GM18498 (cell line): Measurements from ENCODE around the gene MYOZ2.

Experiments used
- ATAC-seq: cut with Tn5 transposase; IDR thresholded peaks from one replicate; pipeline ENCODE4 v1.9.1; 2021; ENCODE audit warnings: mild to moderate bottlenecking, moderate library complexity; ENCODE audit not compliant: unreplicated experiment

The MYOZ2 gene

DNA sequence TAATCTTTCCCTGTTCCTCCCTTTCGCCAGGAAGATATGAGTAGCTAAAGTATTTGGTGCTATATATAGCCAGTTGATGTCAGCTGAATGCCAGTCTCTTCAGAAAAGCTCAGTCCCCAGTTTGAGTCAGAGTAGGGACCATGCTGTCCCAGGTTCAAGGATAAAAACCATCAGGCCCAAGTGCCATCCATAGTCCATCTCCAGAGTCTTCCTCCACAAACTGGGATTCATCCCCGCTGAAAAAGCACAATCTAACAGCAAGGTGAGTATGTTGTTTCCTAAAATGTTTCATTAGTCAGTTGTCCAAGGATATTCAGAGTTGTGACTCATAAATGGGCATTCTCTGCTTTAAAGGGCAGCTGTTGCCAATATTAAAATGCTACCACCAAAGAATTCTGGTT is at the start of gene MYOZ2:
Gene MYOZ2 (plus strand): TSS at position 112 of the 401 bp plus-strand sequence. CDS start 694 bp downstream, outside the sequence.
- ATAC-seq: no peak

DNA sequence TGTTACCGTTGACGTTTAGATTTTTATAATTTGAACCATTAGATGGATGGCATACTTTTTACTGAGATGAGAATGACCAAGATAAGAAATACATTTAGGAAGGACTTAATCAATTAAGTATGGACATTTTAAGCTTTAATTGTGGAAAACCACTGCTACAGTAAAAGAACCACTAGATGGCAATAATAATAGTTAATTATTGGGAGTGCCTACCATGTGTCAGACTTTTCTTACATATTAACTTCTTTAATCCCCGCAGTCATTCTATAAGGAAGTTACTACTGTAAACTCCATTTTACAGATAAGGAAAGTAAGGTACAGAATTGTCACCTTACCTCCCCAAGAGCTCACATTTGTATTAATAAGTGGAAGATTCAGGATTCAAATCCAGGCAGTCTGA is 48.5 kb upstream of the MYOZ2 start:
- no peak for ATAC-seq

DNA sequence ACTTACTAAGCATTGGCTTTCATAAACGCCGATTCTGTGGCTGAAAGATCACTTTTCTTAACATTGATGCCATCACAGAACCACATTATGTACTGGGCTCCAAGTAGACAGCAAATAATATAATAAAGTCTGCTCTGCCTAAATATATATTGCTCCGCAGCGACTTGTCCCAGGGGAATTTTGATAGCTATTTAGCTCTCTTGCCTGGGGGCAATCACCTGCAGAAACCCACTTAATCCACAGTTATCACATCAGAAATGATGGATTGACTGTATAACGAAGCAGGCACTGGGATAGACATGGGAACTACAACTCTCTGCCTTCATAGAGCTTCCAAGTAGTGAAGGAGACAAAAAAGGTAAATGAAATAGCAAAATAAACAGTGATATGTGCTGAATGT is 48.0 kb upstream of the MYOZ2 start:
- ATAC-seq: no peak

DNA sequence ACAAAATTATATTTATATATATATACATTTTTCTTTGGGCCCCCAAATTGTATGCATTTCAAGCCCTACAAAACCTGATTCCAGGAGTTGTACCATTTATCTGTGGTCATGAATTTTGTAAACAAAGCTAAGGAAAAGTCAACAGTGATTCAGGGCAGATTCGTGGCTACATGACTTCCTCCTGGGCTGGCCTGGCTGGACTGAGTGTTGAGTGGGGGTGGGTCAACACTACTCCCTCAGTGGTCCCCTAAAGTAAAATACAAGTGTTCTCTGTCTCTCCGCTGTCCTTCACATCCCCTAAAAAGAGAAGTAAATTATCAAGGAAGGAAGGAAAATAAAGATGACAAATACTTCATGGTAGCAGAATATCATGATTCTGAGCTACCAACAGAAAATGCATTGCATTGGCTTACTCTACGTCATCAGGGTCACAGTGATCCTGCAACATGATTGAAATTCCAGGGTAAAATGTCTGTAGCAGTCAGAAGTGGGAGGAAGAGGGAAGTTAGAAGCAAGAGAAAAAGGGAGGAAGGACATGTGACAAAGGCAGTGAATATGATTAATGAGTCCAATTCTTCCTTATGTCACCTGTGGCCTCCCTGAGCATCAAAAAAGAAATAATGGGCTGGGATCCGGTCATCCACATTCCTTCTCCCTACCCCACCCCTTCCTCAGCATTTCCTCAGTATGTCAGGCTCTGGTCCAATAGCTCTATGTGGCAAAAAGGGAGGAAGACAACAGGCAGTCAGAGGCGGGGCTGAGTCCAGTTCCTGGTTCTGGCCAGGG is 42.4 kb upstream of the MYOZ2 start:
- no peak for ATAC-seq

DNA sequence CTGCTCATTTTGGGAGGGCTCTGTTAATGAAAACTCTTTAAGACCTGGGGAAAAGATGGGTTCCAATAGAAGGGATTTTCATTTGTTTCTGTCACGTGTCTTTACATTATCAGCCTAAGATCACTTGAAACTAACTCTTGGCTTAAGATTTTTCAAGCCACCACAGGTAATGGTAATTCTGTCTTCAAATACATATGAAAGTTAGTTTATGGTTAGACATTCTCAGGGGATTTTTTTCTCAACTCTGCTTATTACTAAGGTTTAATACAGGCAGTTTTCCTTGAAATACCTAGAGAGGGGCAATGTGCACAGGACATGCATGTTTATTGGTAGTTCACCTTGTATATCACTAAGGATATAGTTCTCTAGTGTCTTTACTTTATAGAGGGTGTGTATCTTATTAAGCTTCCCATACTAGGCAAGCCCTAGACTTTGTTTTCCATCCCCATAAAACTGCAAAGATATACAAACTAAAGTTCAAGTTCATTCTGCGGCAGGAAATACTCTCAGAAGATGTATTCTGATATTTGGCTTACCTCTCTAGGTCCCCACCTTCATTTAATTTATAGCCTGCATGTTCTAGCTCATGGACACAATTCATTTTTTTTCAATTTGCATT is 38.2 kb upstream of the MYOZ2 start:
- ATAC-seq: no peak

DNA sequence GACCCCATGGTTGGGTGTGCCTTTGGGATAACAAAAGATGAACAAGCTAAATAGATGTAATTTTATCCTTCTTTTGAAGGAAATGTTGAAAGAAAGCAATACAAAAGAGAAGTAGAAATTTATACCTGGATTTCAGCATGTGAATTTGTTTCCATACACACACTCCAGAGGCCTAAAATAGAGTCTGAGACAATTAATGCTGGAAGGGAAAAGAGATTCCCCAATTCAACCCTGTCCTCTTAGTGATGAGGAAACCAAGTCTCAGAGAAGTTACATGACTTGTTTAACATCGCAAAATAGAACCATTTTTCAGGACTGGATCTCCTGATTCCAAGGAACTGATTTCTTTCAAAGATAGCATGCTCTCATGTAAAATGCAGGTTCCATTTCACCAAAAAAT is 37.3 kb upstream of the MYOZ2 start:
- ATAC-seq: no peak

DNA sequence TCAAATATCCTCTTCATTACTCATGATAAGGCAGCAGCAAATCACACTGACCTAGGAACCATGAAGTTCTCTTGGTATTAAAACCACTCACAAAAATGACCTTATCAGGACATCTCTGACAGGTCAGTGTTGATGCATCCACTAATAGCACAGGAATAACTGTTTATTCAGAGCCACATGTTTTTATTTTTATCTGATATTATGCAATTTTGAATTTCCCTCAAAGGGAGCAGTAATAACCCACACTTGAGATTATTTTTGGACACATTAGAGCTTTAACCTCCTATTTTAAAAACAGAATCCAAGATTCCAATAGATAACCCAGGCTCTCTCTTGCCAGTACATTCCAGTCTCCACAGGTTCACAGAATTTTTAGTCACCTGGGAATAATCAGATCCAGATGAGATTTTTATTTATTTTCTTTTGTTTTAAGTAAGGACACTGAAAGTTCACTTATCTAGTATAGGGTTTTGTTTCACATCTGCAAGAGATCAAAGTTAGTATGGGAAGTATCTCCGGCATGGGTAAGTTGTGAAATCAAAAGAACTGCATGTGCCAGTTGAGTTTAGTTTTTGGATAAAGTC is 36.3 kb upstream of the MYOZ2 start:
- no peak for ATAC-seq

DNA sequence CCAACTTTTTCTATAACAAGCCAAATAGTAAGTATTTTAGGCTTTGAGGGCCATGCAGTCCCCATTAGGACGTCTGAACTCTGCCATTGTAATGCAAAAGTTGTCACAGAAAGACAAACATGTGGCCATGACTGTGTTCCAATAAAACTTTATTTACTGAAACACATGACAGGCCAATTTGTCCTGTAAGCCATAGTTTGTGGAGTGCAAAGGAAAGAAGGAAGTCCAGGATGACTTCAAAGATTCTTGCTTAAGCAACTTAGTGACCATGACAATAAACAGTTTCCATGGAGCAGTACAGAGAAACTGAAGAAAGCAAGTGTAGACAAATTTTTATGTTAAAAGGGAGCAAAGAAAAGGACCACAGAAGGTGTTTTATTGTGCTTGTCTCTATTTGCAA is 35.0 kb upstream of the MYOZ2 start:
- no peak for ATAC-seq

DNA sequence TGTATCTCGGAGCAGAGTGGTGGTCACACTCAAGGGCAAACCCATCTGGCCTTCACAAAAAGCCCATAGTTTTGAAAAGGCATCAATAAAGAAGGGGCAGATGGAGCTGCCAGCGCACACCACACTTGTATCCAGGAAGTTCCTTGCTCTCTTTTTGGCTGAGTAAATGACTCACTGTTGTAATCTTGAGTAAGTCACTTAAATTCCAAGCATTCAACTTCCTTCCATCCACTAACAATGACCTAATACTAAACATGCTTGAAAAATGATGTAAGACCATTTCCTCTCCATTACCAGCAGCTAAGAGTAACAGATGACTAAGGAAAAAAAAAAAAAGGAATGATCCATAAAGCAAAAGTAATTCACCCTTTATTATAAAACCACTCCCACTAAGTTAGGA is 32.4 kb upstream of the MYOZ2 start:
- no peak for ATAC-seq

DNA sequence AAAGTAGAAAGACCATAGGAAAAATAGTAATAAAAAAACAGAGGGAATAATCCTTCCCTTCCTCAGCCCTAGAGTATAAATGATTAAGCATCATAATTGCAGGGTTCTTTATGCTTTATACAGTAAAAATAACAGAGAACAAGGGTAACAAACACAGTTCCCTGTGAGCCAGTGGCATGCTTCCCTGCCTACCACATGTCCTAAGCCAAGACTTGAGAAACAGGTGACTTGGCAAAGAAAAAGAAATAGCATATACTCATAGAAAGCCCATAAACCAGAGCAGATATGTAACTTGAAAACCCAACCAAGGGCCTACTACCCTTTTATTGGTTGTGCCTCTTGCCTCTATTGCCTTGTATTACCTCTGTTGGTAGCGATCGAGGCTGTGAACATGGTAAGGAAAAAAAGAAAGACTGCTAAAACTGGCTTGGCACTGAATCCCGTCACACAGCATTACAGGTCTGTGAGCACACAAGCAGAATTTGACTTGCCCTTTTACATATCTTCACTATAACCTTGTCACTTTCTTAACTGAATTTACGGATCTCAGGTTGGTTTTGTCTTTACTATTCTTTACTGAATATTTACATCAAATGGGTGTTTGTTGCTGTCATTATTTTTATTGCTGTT is 30.9 kb upstream of the MYOZ2 start:
- no peak for ATAC-seq

DNA sequence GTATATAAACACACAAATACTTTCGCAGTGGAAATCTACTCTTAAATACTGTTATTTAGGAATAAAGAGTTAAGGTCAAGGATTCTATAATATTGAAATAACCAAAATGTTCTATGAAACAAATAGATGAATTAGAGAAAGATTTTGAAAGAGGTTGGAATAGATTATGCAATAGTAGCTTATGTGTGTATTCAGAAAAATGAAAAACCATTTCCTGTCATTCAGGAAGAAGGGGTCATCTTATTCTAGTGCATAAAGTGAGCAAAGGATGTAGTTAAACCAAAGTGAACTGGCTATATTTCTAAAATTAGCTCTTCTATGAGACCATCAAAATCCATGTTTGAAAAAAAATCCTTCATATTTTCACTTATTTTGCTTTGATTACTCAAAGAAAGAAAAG is 30.0 kb upstream of the MYOZ2 start:
- ATAC-seq: no peak

DNA sequence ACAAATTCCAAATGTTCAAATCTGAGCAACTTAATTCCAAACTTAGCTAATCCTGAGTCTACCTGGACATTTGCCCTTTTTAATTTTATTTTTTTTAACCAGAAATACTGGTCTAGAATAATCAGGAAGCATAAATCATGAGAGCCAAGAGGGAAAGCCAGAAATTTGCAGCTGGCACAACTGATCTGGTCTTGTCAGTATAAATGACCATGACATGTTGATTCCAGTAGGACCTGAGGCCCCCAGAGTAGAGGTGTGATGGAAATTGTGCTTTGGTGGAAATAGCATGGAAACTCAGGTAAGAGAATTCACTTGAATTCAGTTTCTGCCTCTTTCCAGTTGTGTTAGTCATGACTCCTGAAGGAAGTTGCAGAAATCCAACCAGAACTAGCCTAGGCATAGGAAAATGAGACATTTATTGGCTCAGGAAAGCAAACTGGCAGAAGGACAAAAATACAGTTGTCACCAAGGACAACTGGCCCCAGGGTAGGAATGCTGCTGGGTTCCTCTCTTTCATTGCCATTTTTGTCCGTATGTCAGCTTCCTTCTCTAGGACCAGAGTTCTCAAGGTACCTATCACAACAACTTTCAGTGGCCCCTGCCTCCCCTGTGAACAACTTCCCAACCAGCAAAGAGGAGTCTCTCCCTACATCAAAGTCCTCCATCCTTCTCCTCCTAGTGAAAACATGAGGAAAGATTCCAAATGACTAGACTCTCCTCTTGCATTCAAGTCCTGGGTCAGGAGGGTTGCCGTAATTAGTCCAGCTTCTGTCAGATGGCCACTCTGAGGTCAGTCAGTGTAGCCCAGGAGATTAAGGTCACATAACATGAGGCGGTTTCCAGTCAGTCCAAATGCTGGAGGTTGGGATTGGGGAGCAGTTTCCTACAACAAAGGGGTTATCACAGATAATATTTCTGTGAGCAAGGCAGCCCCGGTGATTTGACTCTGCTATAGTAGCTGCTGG is 29.3 kb upstream of the MYOZ2 start:
- no peak for ATAC-seq

DNA sequence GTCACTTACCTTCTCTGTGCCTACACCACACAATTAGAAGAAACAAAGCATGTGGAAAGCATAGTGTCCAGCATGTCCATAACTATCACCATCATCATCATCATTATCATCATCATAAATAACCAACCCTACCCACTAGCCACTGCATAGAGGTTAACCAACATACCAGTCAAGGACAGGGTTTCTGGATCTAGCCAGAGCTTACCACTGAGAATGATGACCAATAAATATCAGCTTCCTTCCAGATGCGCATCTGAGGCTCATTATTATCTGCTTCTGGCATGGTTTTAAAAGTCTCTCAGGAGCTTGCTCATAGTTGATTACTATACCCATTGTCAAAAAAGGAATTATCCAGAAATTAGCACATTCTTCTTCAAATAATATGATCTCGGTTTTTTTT is 25.5 kb upstream of the MYOZ2 start:
- ATAC-seq: no peak

DNA sequence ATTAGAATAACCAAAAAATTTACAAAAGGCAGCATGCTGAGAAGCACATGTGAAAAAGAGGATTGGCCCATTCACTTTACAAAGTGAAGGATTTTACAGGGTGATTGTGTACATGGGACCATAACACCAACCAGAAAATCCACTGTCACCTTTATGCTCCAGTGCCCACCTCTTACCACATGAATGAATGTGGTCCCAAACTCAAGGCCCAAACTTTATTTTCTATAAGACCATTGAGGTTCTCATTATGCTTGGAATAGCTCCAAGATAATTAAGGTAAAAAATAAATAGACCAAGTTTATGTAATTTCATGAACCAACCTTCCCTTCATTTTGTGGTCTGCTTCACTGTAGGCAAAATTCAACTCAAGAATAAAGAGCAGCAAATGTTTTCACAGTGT is 24.3 kb upstream of the MYOZ2 start:
- ATAC-seq: no peak

DNA sequence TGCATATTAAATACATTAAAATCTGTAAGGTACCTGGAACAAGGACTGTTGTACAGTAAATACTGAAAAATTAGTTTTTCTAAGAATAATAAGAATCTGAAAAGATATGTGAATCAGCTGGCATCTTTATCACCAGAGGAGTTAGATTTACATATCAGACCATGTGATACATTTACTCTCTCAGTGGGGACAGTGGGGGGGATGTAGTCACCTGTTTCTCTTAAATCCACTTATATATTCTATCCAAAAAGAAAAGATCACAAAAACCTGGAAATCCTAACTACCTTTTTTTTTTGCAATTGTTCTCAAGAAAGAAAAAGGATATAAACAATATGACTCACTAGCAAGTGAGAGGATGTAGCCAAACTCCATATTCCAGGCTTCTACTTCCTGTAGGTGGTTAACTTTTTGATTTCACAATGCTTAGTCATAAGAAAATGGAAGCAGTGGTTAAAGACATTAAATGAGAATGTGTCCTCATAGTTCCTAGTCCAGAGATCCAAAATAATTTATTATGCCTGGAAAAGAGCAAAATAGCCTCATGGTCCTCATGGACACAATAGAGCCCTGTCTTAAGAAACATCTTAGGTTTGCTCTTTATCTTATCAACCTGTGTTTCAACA is 22.5 kb upstream of the MYOZ2 start:
- ATAC-seq: no peak

DNA sequence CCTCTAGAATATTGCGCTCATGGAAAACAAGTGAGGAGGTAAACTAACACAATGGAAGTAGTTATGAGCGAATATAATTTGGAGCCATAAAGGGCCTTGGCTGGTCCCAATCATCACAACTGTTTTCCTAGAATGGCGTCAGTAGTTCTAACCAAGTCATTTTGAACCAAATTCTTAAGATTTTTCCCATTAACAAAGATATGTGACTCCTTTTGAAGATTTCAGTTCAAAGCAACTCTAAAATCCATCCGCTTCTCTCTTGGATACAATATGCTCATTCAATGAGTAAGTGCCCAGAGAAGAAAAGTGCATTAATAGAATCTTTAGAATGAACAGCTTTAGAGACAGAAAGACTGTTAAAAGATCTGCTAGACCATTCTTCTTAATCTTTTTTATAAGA is 19.6 kb upstream of the MYOZ2 start:
- no peak for ATAC-seq

DNA sequence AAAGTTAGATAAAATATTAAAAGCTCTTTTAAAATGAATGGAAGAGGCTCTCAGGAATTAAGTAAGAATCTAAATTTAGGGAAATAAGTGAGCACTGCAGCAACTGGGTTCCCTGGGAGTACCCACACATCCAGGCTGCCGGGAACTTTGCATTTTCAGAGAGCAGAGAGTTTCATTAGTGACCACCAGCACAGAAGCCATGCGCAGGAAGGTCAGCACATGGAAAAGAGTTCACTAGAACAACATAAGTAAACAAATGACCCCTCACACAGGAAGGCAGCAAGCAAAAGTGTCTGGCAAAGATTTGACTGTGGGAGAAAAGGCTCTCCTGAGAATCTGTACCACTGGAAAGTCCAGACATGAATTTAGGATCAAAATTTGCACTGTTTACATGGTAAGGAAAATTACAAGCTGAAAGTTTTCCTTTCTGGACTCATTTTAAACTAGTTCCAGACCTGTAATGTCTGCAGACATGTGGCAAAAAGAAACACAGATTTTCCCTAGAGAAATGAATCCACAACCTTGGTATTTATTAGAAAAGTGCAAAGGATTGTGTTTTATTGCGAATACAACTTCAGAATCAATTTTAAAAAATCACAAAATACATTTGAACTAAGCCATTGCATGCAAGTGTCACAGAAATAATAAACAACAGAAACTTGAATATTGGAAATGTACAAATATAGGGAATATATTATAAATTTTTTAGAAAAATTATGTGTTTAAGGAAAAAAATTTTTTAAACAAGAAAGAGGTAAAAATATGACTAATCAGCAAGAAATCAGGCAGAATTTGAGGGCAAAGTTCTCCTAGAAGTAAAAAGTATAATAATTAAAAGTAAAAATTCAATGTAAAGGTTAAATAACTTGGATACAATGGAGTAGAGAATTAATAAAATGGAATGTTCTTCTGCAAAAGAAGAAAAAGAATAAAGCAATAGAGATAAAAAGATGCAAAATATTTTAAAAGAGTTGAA is 18.4 kb upstream of the MYOZ2 start:
- no peak for ATAC-seq

DNA sequence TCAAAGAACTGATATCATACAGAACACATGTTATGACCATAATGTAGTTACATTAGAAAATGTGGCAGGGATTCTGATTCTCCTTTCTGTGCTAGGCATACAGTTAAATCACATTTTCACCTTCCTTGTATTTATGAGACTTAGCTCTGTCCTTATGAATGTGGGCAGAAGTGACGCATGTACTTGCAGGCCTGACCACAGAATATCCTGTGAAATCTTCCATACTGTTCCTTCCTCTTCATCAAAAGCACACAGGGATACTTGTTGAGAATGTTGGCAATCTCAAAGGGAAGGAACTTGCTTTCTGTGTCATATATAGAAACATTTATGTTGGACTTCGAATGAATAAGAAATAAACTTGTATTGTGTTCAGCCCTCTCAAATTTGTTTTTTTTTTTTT is 17.2 kb upstream of the MYOZ2 start:
- no peak for ATAC-seq

DNA sequence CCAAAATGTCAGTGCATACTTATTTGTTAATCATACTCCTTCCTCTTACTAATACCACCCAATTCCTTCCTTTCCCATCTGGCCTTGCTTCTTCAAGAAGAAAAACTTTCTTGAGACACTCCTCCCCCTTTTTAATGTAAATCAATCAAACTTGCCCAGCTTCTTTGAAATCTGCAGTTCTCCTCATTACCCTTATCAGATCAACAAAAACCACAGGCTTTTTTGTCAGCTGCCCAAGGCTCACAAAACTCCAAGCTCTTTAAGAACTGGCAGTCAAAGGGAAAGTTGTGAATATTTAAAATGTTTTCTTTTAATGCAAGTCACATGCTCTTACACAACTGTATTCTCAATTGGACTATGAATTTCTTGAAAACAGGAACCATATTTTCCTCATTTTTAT is 11.3 kb upstream of the MYOZ2 start:
- no peak for ATAC-seq
